HG03095 (cell line): ENCODE measurements around the gene PHETA2.
"Not testable (repeated sequence)": the region's sequence is repeated elsewhere in the genome, so short reads cannot be mapped to it uniquely, and the experiment has no call there.

Experiments
- ATAC-seq: cut with Tn5 transposase; IDR thresholded peaks from one replicate; pipeline ENCODE4 v1.9.1; 2021; ENCODE audit warnings: moderate library complexity; ENCODE audit not compliant: unreplicated experiment

PHETA2 gene

GRCh38 chr22:42069801-42070516 lies 4.1 kb upstream of the PHETA2 start:
- peak; percentile 15 for ATAC-seq

- peak; percentile 83 for ATAC-seq
Measured at GRCh38 chr22:42070517-42071422, 3.3 kb upstream of the PHETA2 start, which contains the start of gene NAGA. TSS of gene NAGA (minus strand) at chr22:42070812. CDS start at chr22:42070297, 515 bp downstream.

GRCh38 chr22:42071508-42071907 lies 2.5 kb upstream of the PHETA2 start:
- ATAC-seq = not testable (repeated sequence)

- ATAC-seq = no peak
Measured at GRCh38 chr22:42072606-42073330, 1.3 kb upstream of the PHETA2 start.

GRCh38 chr22:42073621-42074041 lies 417 bp upstream of the PHETA2 start:
- ATAC-seq = no peak

GRCh38 chr22:42074846-42075676 lies 1.0 kb downstream of the PHETA2 start:
- ATAC-seq = no peak

- ATAC-seq = no peak
Measured at GRCh38 chr22:42076764-42077485, 2.9 kb downstream of the PHETA2 start.

- no peak for ATAC-seq
Measured at GRCh38 chr22:42077486-42078125, 3.6 kb downstream of the PHETA2 start.

- peak; percentile 4 for ATAC-seq
Measured at GRCh38 chr22:42078469-42079318, 4.6 kb downstream of the PHETA2 start.

- ATAC-seq = peak; percentile 80
Measured at GRCh38 chr22:42079319-42080251, 5.5 kb downstream of the PHETA2 start, which contains the start of gene SMDT1. TSS of gene SMDT1 (plus strand) at chr22:42079700. CDS start at chr22:42079769, 69 bp downstream.

GRCh38 chr22:42080287-42080686 lies 6.2 kb downstream of the PHETA2 start:
- no peak for ATAC-seq

- ATAC-seq = no peak
Measured at GRCh38 chr22:42083119-42083518, 9.1 kb downstream of the PHETA2 start.

GRCh38 chr22:42084874-42085273 lies 10.8 kb downstream of the PHETA2 start:
- ATAC-seq = no peak

- ATAC-seq = no peak
Measured at GRCh38 chr22:42086051-42086450, 12.0 kb downstream of the PHETA2 start.

GRCh38 chr22:42090596-42091454 lies 16.8 kb downstream of the PHETA2 start, which contains the start of gene NDUFA6:
TSS of gene NDUFA6 (minus strand) at chr22:42090772. CDS start at chr22:42090744, 28 bp downstream.
- ATAC-seq = peak; percentile 86

GRCh38 chr22:42091455-42091782 lies 17.4 kb downstream of the PHETA2 start:
- no peak for ATAC-seq
